Stimulated activated naive CD4-positive, alpha-beta T cell treated with Interleukin-2 at 50 U/mL for 16 hours (primary cell): ENCODE results near the gene DDAH1.
"Not testable (repeated sequence)": the region's sequence is repeated elsewhere in the genome, so short reads cannot be mapped to it uniquely, and the experiment has no call there.

ENCODE experiments used
- DNase-seq: peaks from one replicate; lab custom pipeline; 2025; lab: John Stamatoyannopoulos, UW

Gene DDAH1

DNA sequence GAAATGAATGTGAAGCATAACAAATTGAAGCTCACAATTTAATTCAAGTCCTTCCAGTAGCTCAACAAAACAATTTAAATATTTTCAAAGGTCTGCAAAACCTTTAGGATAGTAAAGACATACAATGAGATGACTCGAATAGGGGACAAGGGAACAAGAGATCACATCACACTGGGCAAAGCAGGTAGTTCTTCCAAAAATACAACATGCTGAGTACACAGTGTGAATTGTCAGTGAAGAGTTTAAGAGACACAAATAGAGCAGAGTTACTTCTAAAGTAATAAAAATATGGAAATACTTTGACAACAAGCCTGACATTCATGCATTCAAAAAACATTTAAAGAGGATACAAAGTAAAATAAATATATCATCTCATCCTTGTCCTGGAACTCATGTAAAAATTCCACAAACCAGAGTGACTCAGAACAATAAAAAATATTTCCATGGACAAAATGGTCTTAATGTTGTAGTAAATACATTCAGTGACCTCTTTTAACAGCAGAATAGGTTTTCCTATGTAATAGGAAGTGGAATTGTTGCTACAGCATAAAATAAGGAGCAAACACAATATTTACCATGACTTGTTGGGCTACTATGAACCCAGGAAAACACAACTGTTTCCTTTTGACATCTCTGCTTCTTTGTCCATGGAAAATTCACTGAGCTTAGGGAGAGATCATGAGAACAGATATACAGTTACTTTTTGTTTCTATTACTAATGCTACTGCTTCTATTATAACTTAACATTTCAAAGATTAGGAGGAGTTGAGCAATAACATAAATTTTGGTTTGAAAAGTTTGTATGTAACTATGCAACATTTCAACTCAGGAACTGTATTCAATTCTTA is 104.9 kb downstream of the DDAH1 start:
- DNase-seq: no peak

DNA sequence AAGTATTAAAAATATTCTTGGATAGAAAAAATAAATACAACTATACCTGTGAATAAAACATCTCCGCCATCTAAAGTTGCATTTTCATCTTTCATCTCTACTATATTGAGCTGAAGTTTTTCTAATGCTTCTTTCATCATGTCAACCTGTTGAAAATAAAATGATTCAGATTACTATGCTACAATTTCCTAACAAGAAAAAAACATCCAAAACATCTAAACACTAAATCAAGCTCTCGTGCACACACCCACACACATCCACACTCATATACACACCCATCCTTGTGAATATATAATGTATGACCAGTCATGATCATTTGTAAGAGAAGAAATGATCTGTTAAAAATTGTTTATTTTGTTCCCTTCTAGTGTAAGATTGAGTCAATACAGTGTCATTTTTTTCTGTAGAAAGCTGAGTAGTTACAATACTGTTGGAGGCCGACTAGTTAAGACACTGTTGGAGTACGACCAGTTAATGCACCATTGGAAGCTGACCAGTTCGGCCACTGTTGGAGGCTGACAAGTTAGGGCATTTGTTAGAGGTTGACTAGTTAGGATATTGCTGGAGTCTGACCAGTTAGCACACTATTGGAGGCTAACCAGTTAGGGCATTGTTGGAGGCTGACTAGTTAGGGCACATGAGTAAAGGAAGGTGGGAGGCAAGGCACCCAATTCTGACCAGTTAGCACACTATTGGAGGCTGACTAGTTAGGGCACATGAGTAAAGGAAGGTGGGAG is 106.1 kb downstream of the DDAH1 start:
- no peak for DNase-seq

DNA sequence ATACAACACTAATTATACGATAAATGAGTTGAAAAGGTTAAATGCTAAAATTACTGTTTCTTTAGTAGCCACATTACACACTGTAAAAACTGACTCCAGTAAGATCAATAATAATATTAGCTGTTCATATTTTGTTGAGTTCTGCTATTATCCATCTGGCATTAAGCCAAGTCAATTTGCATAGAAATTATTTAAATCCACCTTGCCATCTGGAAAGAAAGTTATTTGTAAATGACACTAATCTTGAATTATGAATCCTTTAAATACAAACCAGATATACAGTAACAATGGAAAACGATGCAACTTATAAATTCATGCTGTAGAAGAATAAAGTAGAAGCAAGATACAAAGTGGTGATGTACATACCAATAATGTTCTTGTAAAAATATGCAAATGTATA is 107.1 kb downstream of the DDAH1 start:
- DNase-seq: no peak

DNA sequence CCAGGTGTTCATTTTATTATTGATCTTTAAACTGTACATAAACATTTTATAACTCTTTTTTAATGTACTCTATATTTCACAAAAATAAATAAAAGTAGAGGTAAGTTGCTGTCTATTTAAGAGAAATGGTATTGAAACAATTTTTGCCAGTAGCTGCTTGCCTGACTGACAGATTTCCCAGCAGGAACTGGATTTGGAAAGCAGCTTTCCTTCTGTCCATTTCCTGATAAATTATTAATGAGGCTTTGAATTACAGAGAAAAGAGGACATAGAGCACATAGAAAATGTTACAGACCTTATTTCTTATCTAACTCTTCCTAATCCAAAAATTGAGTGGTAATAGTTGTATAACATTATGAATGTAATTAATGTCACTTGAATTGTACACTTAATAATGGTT is 108.8 kb downstream of the DDAH1 start:
- no peak for DNase-seq

- no peak for DNase-seq
Measured at GRCh38 chr1:85352055-85352454, 112.9 kb downstream of the DDAH1 start.

DNA sequence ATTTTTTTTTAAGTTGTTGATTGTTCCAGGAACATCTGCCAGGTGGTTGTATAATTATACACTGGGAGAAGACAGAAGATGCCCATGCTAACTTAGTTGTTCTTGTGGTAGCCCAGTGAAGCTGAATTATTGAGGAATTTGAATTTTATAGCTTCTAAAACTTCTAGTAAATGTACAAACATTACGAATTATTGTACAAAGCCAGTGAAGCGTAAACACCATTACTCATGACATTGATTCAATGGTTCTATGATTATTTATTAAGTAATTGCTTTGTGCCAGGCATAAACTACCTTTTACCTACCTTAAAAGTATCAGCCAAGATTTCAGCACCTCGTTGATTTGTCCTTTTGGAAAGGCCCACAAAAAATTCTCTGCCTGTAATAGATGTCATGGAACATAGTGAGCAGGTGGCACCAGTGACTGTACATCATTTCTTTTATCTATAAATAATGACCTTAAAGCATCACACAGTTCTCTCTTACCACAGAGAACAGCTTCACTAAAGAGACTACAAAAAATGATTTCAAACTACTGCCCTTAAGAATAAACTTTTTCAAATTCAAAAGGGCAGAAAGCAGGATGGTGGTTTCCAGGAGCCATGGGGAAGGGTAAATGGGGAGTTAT is 113.6 kb downstream of the DDAH1 start:
- no peak for DNase-seq

GRCh38 chr1:85349224-85349623 is 115.7 kb downstream of the DDAH1 start:
- DNase-seq: no peak

DNA sequence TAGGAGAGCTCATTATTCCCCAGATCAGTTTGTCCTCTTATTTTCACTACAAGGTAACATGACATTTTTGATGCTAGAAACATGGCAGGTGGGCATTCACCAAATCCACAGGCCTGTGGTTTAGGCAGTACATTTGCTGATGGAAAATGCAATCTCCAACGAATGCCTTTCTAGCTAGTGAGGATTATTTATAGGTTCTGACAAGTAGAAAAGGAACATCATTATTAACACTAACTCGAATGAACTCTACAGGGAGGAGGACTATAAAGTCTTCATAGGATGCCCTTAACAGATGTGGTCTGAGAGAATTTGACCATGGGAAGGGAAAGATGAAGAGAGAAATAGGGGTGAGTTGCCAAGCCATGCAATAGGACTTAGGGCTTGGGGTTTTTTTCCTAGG is 117.1 kb downstream of the DDAH1 start:
- no peak for DNase-seq

DNA sequence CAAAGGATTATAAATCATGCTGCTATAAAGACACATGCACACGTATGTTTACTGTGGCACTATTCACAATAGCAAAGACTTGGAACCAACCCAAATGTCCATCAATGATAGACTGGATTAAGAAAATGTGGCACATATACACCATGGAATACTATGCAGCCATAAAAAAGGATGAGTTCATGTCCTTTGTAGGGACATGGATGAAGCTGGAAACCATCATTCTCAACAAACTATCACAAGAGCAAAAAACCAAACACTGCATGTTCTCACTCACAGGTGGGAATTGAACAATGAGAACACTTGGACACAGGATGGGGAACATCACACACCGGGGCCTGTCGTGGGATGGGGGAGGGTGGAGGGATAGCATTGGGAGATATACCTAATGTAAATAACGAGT is 117.7 kb downstream of the DDAH1 start:
- DNase-seq: not testable (repeated sequence)

DNA sequence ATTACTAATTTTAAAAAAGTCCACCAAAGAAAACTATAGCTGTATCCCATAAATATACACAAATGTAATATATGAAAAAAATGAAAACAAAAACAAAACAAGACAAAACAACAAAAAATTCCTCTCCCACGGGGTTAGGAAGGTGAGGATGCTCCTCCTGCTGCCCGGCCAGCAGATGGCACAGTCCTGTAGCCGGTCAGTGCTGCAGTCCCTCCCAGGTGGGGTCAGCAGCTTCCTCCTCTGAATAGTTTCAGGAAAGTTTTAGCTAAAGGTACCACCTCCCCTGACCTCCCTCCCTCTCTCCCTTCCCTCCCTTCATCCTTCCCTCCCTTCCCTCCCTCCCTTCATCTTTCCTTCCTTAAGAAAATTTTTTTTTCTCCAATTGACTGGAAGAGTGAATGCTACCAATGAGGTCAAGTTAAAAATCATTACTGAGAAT is 120.7 kb downstream of the DDAH1 start:
- no peak for DNase-seq

GRCh38 chr1:85343612-85344255 is 121.2 kb downstream of the DDAH1 start:
- no peak for DNase-seq

GRCh38 chr1:85343213-85343611 is 121.7 kb downstream of the DDAH1 start:
- no peak for DNase-seq

DNA sequence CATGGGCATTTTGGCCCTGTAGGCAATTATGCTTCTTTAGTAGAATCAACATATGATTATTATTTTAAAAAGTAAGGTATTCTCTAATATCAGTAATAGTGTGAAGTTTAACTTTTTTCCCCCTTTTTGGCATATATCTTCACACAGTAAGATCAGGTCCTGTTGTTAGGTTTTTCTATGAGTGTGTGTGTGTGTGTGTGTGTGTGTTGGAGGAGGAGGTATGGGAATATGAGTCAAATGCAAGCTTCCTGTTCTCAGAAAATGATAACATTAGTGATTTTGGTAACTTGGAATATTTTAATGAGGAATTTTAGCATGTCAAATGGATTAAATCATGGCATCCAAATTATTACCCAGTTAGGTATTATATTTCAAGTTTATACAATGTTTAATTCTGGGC is 122.8 kb downstream of the DDAH1 start:
- no peak for DNase-seq

DNA sequence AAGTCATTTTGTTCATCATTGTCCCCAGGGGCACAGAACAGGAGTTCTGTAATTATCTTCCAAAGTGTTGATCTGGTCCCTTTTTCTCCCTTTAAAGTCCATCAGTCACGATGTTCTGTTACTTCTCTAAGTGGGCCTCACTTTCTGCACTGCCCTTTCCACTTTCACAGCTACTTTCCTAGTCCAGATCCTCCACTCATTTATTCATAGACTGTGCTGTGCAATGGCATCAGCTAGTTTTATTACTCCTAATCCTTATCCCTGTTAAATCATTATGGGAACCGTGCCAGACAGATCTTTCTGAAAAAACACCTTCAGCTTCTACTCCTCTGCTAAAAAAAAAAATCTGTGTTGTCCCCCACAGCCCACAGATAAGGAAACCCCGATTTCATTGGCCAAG is 124.5 kb downstream of the DDAH1 start:
- no peak for DNase-seq

GRCh38 chr1:85339656-85340399 is 125.1 kb downstream of the DDAH1 start:
- no peak for DNase-seq

- DNase-seq: no peak
Measured at GRCh38 chr1:85339089-85339488, 125.9 kb downstream of the DDAH1 start.

GRCh38 chr1:85334962-85335361 is 130.0 kb downstream of the DDAH1 start:
- no peak for DNase-seq

- no peak for DNase-seq
Measured at GRCh38 chr1:85333186-85333585, 131.8 kb downstream of the DDAH1 start.

DNA sequence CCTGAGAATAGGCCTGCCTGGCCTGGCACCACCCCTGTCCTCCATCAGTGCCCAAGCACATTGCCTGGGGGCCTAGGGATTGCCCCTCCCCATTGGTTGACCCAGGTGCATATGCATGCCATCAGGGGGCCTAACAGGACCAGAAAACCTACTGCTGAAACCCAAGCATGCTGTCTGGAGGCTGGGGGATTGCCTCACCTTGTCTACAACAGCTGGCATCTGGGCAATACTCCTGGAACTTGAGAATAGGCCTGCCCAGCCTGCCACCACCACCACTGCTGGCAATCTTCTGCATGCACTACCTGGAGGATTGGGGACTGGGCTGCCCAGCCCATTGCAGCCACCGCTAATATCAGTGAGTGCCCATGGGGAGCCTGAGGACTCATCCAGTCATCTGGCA is 132.4 kb downstream of the DDAH1 start:
- DNase-seq: no peak

DNA sequence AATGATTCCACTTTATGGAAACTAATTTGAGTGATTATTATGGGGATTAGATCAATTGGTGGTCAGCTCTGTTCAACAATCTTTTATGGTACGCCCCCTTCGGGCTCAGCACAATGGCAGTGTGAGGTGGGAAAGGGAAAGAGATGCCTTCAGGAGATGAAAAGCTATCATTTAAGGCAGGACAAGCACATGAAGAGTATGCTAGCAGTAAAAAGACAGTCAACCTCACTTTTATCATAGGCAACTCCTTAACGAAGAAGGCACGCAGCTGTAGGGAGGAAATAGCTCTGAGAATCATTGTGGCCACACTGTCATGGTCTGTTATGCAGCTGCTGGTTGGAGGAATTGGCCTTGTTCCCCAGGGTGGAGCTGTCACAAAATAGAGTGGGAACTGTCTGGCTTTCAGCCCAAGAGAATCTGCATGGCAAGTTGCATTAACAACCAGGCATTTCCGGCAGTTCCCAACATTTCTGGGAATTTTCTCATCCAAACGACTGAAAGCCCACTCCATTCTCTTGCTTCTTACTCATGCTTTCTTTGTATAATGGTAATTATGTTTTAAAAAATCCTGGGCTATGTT is 134.2 kb downstream of the DDAH1 start:
- DNase-seq: no peak

DNA sequence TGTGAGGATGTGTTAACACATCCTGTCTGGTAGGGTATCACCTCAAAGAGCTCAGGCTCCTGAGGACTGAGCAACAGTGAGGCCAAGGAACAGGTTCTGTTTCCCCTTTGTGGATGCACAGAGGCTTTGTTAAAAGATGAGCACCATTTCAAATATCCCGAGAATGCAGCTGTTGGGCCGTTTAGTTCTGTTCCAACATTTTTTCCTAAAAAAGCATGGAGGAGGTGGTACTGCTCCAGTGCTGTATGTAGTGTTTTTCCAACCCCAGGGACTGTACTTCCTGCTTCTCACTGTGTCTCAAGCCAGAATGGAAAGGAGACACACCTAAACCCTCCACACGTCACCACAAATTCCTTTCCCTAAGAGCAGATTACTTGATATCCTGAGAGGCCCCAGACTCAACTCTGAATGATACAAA is 134.7 kb downstream of the DDAH1 start:
- DNase-seq: no peak
